ENCODE measurements around the gene RGS13. TPM values are rescaled to one million over a fixed set of nuclear protein-coding genes. Genes with fewer than 3 reads are reported as not detected.

RGS13 gene
- total and polyA plus RNA-seq, 2 donors (not counting 3 experiments of a cell fraction or from before 2014, with no cell fraction given) = not detected

DNA sequence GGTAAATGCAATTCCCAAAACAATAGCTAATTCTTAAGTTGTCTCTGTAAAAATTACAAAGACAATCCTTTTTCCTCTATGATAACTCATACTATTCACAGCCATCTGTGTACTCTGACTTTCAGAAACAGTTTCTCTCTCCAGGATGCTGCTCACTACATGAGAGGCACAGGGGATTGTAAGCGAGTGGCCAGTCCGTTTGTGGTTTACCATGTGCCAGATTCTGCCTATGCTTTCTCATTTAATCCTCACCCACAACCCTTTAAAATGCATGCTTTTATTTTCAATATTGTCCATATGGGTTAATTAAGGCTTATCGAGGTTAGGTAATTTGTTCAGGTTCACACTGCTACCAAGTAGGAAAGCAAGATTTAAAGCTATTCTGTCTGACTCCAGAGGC is 37.4 kb upstream of the RGS13 start:
- H4K20me1 ChIP-seq (replicated peaks; ENCODE audit: control insufficient read depth, extremely low read depth, insufficient read depth, low read length) = no peaks in the 10 kb centered on the region
- H3K9ac ChIP-seq (replicated peaks; ENCODE audit: extremely low read depth, insufficient read depth, low read length) = no peak overlapping the region
- H3K4me3 ChIP-seq (replicated peaks in 1 of 3; ENCODE audit: insufficient read depth in 1 of 3, low read depth in 1 of 3, low read length in 3 of 3) = no peak overlapping the region
- H3K36me3 ChIP-seq (ENCODE audit: control insufficient read depth in 2 of 2, extremely low read depth in 1 of 2, insufficient read depth in 2 of 2, low read length in 2 of 2) = no peaks in the 10 kb centered on the region
- TF ChIP-seq GATA2 (IDR thresholded peaks at IDR 0.05; ENCODE audit: insufficient read depth, insufficient read length, low read depth, low read length) (no peak), JUN (IDR thresholded peaks at IDR 0.05; ENCODE audit: borderline replicate concordance, insufficient read depth, insufficient read length, low read depth) (no peak), POLR2AphosphoS5 (IDR thresholded peaks at IDR 0.05; ENCODE audit: insufficient read depth, low read depth, low read length) (no peak), FOS (IDR thresholded peaks at IDR 0.05; ENCODE audit: borderline replicate concordance, insufficient read depth, low read length) (no peak), MYC (IDR thresholded peaks at IDR 0.05; ENCODE audit: low read depth, low read length) (no peak), EZH2 (IDR thresholded peaks at IDR 0.05; ENCODE audit: borderline replicate concordance, low read depth, low read length, severe bottlenecking) (no peak), POLR2A (IDR thresholded peaks at IDR 0.05; ENCODE audit: low read depth, low read length) (no peak)
- TF ChIP-seq, protein P1, sequence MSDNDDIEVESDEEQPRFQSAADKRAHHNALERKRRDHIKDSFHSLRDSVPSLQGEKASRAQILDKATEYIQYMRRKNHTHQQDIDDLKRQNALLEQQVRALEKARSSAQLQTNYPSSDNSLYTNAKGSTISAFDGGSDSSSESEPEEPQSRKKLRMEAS (IDR thresholded peaks at IDR 0.05; ENCODE audit: insufficient read depth, insufficient read length) = no peak
- TF ChIP-seq, protein P2, sequence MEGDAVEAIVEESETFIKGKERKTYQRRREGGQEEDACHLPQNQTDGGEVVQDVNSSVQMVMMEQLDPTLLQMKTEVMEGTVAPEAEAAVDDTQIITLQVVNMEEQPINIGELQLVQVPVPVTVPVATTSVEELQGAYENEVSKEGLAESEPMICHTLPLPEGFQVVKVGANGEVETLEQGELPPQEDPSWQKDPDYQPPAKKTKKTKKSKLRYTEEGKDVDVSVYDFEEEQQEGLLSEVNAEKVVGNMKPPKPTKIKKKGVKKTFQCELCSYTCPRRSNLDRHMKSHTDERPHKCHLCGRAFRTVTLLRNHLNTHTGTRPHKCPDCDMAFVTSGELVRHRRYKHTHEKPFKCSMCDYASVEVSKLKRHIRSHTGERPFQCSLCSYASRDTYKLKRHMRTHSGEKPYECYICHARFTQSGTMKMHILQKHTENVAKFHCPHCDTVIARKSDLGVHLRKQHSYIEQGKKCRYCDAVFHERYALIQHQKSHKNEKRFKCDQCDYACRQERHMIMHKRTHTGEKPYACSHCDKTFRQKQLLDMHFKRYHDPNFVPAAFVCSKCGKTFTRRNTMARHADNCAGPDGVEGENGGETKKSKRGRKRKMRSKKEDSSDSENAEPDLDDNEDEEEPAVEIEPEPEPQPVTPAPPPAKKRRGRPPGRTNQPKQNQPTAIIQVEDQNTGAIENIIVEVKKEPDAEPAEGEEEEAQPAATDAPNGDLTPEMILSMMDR (IDR thresholded peaks at IDR 0.05; ENCODE audit: extremely low read depth in 1 of 2, insufficient read depth in 1 of 2, low read depth in 1 of 2, low read length in 2 of 2) = no peak
- H3K27ac ChIP-seq (ENCODE audit: insufficient read depth, low read depth, low read length) = no peak overlapping the region
- no peaks in the 10 kb centered on the region for H3K79me2 ChIP-seq (ENCODE audit: control insufficient read depth, insufficient read depth, low read length)
- DNase-seq (ENCODE audit: low read depth, low spot score) = no peak
- no peak overlapping the region for H2AFZ ChIP-seq (ENCODE audit: low read depth, low read length)
- dilution Hi-C loops (cut with MboI; ENCODE audit: extremely low pct_ligation_motif_present, low sequenced_read_pairs) (loop anchor here (25.0 kb wide), 1 partner anchor 111 kb away; no protein-coding TSS in a partner anchor), intact Hi-C loops (cut with micrococcal nuclease) (no loop called here)
- POLR2A ChIA-PET = no interaction called here
- no peak for FAIRE-seq
- peaks cover 3% of the 10 kb centered on the region for H3K4me1 ChIP-seq (ENCODE audit: control insufficient read depth, extremely low read depth, insufficient read depth, low read length)
- H3K27me3 ChIP-seq (ENCODE audit: control insufficient read depth in 2 of 2, insufficient read depth in 2 of 2, low read length in 2 of 2) = no peaks in the 10 kb centered on the region
- H3K4me2 ChIP-seq (ENCODE audit: insufficient read depth, low read length) = no peak overlapping the region
- no peaks in the 10 kb centered on the region for H3K9me1 ChIP-seq (replicated peaks; ENCODE audit: control insufficient read depth, extremely low read depth, insufficient read depth, low read length)
- no TSS peak for BruUV-seq (replicated peaks)
- H3K9me3 ChIP-seq (replicated peaks; ENCODE audit: control insufficient read depth, insufficient read depth, low read length) = no peaks in the 10 kb centered on the region
- CTCF ChIA-PET = interaction anchor here (1.0 to 1.4 kb wide), 5 partner anchors 12 to 124 kb away, joined by 3 to 4 read pairs (median 3); no protein-coding TSS in a partner anchor

Data from endothelial cell of umbilical vein (primary cell).